ENCODE data around the gene CACNG4.

CACNG4 gene

GRCh38 chr17:67043283-67043682, 78.8 kb downstream of the CACNG4 start:
- DNase-seq, result no peak

DNA sequence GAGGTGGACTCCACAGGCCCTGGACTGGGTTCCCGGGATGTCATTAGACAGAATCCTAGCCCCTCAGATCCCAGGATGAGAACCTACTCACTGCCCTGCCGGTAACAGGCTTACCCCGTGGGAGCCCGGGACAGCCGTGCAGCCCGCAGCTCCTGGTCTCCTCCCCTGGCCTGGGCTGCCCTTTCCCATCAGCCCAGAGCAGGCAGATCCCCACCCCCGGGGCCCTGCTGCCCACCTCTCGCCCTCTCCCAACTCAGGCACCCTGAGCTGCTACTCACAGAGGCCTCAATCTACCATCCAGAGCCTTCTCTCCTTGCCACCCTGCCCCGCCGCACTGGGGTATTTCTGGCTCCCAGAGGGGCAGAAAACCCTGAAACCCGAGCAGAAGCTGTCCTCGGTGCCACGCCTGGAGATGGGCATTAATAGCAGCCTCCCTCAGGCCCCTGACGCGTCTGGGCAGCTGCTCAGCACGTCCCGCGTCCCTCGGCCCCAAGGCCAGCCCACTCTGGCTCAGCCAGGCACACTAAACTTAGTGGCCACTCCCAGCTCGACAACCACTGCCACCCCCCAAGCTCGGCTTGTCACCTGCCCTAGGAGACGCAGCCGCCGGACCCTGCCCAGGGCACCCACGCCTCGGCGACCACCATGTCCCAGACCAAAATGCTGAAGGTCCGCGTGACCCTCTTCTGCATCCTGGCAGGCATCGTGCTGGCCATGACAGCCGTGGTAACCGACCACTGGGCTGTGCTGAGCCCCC, 79.7 kb downstream of the CACNG4 start, which contains the start of gene CACNG1:
Gene CACNG1 (plus strand): TSS at position 539 of the 757 bp plus-strand sequence. CDS start 107 bp downstream, at position 646.
- DNase-seq, result no peak

DNA sequence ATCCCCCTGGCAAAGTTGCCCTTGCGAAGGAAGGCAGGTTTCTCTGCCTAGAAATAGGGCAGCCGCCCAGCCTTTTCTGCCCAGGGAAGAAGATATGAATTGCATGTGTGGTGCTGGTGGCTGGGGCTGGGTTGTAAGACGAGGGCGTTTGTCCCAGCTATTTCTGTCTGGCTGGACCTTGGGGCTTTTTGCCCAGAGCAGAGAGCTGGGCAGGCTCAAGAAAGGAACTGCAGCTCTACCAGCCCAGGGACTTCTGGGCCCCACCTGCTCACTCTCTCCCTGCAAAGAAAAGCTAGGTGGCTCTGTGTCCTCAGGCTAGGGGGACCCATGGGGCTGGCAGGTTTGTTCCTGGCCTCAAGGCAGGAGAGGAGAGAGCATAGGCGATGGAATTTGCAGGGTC, 80.4 kb downstream of the CACNG4 start:
- DNase-seq, result no peak

DNA sequence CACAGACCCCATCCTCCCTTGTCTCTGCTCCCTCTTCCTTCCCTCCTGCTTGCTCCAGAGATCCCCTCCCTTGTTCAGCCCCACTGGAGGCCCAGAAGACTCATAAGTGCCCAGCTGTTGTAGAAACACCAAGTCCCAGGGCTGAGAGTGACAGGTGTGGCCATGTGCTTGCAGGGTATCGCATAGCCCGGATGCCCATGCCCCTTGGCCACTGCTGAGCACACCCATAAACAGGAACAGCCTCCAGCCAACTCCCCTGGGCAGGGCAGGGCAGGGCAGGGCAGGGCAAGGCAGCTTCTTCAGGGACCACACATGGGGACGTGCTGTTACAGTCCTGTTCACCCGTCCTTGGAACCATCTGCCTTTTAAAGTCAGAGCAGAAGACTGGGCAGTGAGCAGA, 81.9 kb downstream of the CACNG4 start:
- DNase-seq, result no peak

- DNase-seq, result no peak
Measured at GRCh38 chr17:67047382-67047781, 82.9 kb downstream of the CACNG4 start.

DNA sequence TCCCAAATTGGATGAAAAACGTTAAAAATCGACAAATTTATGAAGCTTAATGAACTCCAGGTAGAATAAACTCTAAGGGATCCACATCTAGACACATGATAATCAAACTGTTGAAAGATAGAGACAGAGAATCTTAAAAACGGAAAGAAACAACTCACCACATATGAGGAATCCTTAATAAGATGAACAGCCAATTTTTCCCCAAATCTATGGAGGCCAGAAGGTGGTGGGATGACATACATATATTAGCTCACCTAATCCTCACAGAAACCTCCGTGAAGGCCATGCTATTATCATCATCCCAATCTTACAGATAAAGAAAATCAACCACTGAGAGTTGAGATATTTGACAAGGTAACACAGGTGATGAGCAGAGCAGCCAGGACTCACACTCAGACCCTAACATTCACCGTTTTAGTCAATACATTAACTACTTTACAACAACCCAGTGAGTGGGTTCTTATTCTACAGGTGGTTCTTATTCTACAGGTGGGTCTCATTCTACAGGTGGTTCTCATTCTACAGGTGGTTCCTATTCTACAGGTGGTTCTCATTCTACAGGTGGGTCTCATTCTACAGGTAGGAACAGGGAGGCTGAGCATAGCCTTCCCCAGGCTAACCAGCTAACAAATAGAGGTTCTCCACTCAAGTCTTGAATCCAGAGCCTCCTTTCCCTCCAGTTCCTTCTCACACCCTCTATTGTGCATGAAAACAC, 84.7 kb downstream of the CACNG4 start:
- no peak for DNase-seq

- DNase-seq, result no peak
Measured at GRCh38 chr17:67050066-67050465, 85.6 kb downstream of the CACNG4 start.

DNA sequence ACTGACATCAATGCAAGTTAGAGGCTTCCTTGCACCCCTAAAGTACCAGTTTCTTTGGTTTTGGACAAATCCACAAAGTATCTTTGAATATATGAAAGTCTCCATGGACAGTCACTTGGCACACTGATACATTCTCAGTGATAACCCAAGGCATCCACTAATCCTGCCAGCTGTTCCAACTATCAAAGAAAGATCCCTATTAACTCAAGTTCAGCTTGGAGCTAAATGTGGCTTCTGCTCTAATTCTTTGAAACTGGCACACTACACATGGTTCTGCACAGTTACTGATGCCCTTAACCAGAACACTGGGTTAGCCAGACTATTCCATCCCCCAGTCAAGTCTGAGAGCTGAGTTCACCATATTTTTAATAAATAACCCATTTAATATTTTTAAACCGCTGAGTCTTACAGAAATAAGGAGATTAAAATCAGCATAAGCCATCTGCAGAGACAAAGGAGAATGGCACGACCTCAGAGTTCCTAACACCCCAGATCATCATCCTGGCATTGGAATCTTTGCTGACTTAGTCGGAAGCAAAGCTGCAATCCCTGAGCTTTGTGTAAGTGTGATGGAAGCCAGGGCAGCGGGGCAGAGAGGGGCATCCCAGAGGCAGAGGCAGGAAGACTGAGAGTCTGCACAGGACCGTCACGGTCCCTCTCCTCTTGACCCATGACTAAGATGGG, 86.1 kb downstream of the CACNG4 start:
- DNase-seq, result no peak

DNA sequence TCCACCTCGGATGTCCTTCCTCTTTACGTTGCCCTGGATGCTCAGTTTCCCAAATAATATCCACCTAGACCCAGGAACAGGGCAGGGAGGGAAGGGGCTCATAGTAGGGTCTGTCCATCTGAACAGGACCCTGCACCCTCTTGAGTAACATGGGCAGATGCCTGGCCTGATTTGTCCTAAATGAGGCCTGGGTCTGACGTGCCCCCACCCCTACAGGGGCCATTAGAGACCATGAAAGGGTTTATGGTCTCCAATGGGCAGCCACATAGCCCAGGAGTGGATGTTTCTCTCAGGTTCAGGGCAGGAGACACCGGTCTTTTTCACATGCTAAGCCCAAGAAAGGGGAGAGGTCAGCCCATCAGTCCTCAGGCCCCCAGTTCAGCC, 86.6 kb downstream of the CACNG4 start:
- no peak for DNase-seq

DNA sequence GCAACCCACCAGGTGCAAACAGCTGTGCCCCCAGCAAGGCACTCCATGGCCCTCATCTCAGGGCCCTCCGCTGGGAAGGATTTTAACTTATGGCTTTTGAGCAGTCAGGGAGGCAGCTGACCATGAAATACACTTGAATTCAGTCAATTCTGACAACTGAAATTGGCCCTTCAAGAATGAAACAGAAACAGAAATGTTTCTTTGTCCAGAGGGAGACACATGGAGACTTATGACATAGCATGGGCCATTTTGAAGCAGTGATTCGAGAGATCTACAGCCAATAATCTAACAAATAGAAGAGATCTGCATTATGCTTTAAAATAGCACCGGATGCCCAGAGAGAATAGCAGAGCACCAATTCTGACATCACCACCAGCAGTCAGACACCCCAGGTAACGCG, 87.3 kb downstream of the CACNG4 start:
- DNase-seq, result no peak

- DNase-seq, result no peak
Measured at GRCh38 chr17:67052720-67053437, 88.4 kb downstream of the CACNG4 start.

DNA sequence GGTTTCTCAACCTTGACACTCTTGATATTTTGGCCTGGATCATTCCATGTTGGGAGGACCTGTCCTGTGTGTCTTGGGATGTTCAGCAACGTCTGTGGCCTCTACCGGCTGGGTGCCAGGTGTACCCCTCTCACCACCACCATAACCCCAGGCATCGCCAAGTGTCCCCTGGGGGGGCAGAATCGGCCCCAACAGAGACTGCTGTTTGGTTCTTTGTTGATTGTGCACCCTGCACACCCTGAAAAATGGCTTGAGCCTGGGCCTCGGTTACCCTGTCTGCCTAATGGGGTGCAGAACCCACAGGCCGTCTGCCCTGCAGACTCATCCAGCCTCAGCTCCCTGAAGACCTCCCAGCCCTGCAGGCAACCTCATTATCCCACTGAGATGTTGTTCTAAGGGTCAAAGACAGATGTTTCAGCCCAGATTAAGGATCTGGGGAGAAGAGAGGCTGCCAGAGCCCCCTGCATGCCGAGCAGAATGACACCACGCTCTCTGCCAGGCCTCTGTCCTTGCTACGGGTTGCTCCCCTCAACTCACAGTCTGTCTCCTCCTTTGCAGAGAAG, 89.0 kb downstream of the CACNG4 start:
- no peak for DNase-seq

DNA sequence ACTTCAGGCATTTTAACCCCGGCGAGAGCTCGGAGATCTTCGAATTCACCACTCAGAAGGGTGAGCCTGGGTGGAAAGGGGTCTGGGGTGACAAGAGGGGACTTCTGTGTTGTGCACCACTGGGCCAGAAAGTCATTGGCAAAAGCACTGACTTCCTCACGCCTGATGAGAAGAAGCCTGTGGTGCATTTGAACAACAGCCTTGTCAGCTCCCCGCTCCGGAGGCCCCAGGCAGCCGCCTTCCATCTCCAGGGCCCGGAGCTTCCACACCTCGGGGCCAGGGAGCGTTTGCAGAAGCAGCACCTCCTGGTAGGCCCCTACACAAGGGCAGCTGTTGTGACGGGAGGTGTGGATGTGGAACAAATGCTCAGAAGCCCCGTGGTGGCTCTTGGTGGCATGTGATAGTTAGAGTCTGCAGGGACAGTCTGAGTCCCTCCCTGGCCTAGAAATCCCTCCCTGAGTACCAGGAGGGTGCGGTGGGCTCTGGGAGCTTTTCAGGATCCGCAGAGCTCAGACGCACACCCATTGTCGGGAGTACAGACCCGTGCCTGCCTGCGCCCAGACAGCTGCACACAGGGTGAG, 89.6 kb downstream of the CACNG4 start:
- DNase-seq, result no peak

- no peak for DNase-seq
Measured at GRCh38 chr17:67054608-67055007, 90.1 kb downstream of the CACNG4 start.

- DNase-seq, result no peak
Measured at GRCh38 chr17:67055041-67055443, 90.5 kb downstream of the CACNG4 start.

GRCh38 chr17:67055811-67056745, 91.6 kb downstream of the CACNG4 start:
- DNase-seq, result no peak

DNA sequence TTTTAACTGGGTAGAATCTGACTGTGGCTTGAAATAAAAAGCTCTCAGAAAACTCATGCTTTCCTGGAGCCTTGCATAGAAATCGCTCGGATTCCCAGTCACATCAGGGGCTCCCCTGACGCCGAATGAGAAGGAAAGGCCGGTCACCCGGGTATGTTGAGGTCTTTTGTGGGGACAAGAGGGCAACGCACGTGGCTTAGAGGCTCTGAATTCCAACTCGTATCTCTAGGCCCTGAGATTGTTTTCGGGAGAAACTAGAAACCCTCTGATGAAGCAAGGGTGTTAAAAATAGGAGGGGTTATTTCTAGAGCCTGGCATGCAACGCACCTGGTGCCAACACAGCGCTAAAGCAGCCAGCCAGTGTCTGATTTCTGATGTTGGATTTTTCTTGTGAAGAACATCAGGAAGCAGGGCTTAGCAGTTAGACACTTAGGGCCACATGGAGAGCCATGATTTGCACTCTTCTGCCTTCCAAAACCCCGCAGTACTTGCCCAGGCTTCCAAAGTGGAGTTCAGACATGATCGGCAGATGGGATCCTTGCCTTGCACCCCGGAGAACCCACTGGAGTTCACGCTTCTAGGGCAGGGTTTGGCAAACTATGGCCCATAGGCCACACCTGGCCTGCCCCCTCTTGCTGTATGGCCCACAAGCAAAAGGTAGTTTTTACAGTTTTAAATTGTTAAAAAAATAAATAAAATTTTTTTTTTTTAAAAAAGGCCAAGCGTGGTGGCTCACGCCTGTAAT, 92.4 kb downstream of the CACNG4 start:
- no peak for DNase-seq

DNA sequence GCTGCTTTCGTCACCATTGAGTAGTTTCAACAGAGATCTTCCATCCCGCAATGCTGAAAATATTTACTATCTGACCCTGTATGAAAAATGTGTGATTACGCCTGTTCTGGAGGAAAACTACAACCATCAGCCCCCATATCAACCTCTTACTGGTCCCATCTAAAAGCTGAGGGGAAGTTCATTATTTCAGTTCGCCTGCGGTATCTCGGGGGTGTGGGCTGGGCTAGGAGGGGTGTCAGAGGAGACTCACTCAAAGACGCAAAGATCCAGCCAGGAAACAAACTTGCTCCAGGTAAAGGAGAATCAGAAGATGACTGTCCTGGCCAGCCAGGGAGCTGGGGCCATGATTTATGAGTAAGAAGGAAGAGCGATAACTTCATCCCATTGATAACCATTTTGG, 93.5 kb downstream of the CACNG4 start:
- DNase-seq, result no peak

DNA sequence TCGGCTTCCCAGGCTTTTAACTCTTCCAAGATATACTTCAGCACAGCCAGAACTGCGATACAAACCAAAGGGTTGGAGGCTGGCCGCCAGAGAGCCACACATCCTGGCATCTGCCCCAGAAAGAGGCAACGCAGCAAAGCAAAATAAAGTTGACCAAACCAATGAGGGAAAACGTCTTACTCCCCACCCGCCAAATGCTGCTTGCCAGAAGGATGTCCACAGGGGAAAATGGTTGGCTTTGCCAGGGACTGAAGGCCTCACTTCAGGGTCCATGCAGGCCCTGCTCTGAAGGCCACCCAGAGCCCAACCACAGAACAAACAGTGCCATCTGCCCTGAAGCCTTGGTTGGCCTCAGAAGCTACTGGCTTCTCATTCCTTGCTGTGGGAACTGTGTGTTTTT, 94.9 kb downstream of the CACNG4 start:
- no peak for DNase-seq

- no peak for DNase-seq
Measured at GRCh38 chr17:67063141-67063540, 98.6 kb downstream of the CACNG4 start.

GRCh38 chr17:67066717-67067116, 102.2 kb downstream of the CACNG4 start:
- DNase-seq, result no peak
